ENCODE results near the gene RBAK.
A peak's percentile ranks its signal among the peaks of the same experiment; 100 is the strongest.

Gene RBAK

GRCh38 chr7:5045558-5046396 is at the start of gene RBAK:
RBAK (plus strand) TSS chr7:5045860; CDS start chr7:5048077, 2,217 bp downstream.
- TF ChIP-seq, protein P1, sequence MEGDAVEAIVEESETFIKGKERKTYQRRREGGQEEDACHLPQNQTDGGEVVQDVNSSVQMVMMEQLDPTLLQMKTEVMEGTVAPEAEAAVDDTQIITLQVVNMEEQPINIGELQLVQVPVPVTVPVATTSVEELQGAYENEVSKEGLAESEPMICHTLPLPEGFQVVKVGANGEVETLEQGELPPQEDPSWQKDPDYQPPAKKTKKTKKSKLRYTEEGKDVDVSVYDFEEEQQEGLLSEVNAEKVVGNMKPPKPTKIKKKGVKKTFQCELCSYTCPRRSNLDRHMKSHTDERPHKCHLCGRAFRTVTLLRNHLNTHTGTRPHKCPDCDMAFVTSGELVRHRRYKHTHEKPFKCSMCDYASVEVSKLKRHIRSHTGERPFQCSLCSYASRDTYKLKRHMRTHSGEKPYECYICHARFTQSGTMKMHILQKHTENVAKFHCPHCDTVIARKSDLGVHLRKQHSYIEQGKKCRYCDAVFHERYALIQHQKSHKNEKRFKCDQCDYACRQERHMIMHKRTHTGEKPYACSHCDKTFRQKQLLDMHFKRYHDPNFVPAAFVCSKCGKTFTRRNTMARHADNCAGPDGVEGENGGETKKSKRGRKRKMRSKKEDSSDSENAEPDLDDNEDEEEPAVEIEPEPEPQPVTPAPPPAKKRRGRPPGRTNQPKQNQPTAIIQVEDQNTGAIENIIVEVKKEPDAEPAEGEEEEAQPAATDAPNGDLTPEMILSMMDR (IDR thresholded peaks at IDR 0.05) = no peak
- no peak for TF ChIP-seq ZFX (IDR thresholded peaks at IDR 0.05; ENCODE audit: borderline replicate concordance)
- H3K27ac ChIP-seq = peak within 1 kb of the TSS; percentile 64

GRCh38 chr7:4996696-4997222 is 48.9 kb upstream of the RBAK start:
- no peak overlapping the region for H3K27ac ChIP-seq
- TF ChIP-seq ZFX (IDR thresholded peaks at IDR 0.05; ENCODE audit: borderline replicate concordance) = no peak
- TF ChIP-seq, protein P1 (IDR thresholded peaks at IDR 0.05) = no peak

- H3K27ac ChIP-seq = no peak overlapping the region
- TF ChIP-seq, protein P1 (IDR thresholded peaks at IDR 0.05) = no peak
- TF ChIP-seq ZFX (IDR thresholded peaks at IDR 0.05; ENCODE audit: borderline replicate concordance) = no peak
Observed at GRCh38 chr7:4998244-4998643, 47.4 kb upstream of the RBAK start.

- H3K27ac ChIP-seq = no peak overlapping the region
- no peak for TF ChIP-seq ZFX (IDR thresholded peaks at IDR 0.05; ENCODE audit: borderline replicate concordance)
- TF ChIP-seq, protein P1 (IDR thresholded peaks at IDR 0.05) = no peak
Observed at GRCh38 chr7:4998910-4999309, 46.8 kb upstream of the RBAK start.

- TF ChIP-seq ZFX (IDR thresholded peaks at IDR 0.05; ENCODE audit: borderline replicate concordance) = no peak
- TF ChIP-seq, protein P1 (IDR thresholded peaks at IDR 0.05) = no peak
- H3K27ac ChIP-seq = no peak overlapping the region
Observed at GRCh38 chr7:4999369-4999950, 46.2 kb upstream of the RBAK start.

GRCh38 chr7:5001003-5001402 is 44.7 kb upstream of the RBAK start:
- TF ChIP-seq, protein P1 (IDR thresholded peaks at IDR 0.05) = no peak
- no peak for TF ChIP-seq ZFX (IDR thresholded peaks at IDR 0.05; ENCODE audit: borderline replicate concordance)
- H3K27ac ChIP-seq = no peak overlapping the region

GRCh38 chr7:5001911-5002310 is 43.7 kb upstream of the RBAK start:
- TF ChIP-seq ZFX (IDR thresholded peaks at IDR 0.05; ENCODE audit: borderline replicate concordance) = no peak
- TF ChIP-seq, protein P1 (IDR thresholded peaks at IDR 0.05) = no peak
- no peak overlapping the region for H3K27ac ChIP-seq
